GM12878 (cell line): Measurements from ENCODE around the gene UXS1. TPM values are rescaled to one million over a fixed set of nuclear protein-coding genes. Genes with fewer than 3 reads are reported as not detected.
A peak's percentile ranks its signal among the peaks of the same experiment; 100 is the strongest.

Experiments
- ATAC-seq: fragments of 200-7000 bp; cut with Tn5 transposase; 3 replicates; pipeline ENCODE4 v1.9.1; 2020; ENCODE audit warnings: mild to moderate bottlenecking, moderate library complexity
- BruUV-seq: library from RNA; stranded (reverse); fragments of 400-500 nt; replicated peaks from 2 replicates; lab custom pipeline; 2021; lab: Mats Ljungman, UMichigan
- CTCF ChIA-PET: fragments of 300-600 bp; sonication (Branson Sonifier 250); formaldehyde crosslinking; extraction: SDS; loops from one replicate; lab custom pipeline; 2021; ENCODE audit warnings: inconsistent platforms; lab: Yijun Ruan, JAX
- POLR2A ChIA-PET: fragments of 350-600 bp; formaldehyde crosslinking; extraction: SDS; loops from one replicate; lab custom pipeline; 2021; ENCODE audit warnings: inconsistent platforms; lab: Charles Lee
- RAD21 ChIA-PET: fragments of 300-600 bp; sonication (Branson Sonifier 250); formaldehyde crosslinking; loops from one replicate; lab custom pipeline; 2023; ENCODE audit warnings: antibody characterized with exemption; ENCODE audit not compliant: unreplicated experiment; lab: Charles Lee
- SMC1A ChIA-PET: fragments of 300-600 bp; sonication (Branson Sonifier 250); formaldehyde crosslinking; loops from one replicate; lab custom pipeline; 2023; ENCODE audit not compliant: unreplicated experiment, uncharacterized antibody; lab: Charles Lee
- DNase-seq: peaks from one replicate; pipeline ENCODE4 v3.0.0-alpha.2; 2011; ENCODE audit warnings: low read depth, low spot score
- FAIRE-seq: peaks from 3 replicates; lab custom pipeline; 2011; peaks lifted over from hg19 to GRCh38; lab: Jason Lieb, UNC
- H2AFZ ChIP-seq: 2 replicates; pipeline ENCODE4 v1.6.0; 2011; ENCODE audit warnings: low read depth, low read length, control low read depth; ENCODE audit not compliant: control insufficient read depth
- H3K27ac ChIP-seq: 2 replicates; pipeline ENCODE4 v1.5.1; 2011; ENCODE audit warnings: control low read depth; ENCODE audit not compliant: control insufficient read depth, insufficient read depth
- H3K27me3 ChIP-seq, 2 experiments: replicated peaks in 1 of 2; 2 replicates each; pipeline versions ENCODE4 v1.6.0 to v1.6.1; 2011; ENCODE audit warnings: low read length in 1 of 2; ENCODE audit not compliant: control insufficient read depth in 2 of 2, insufficient read depth in 2 of 2
- H3K36me3 ChIP-seq, 2 experiments: 2 replicates each; pipeline ENCODE4 v1.5.1; 2011; ENCODE audit warnings: low read length in 1 of 2; ENCODE audit not compliant: control insufficient read depth in 2 of 2, insufficient read depth in 2 of 2
- H3K4me1 ChIP-seq: 2 replicates; pipeline ENCODE4 v1.6.1; 2011; ENCODE audit warnings: mild to moderate bottlenecking, low read length, moderate library complexity, mixed read lengths; ENCODE audit not compliant: control insufficient read depth, insufficient read depth
- H3K4me2 ChIP-seq: 2 replicates; pipeline ENCODE4 v1.6.0; 2011; ENCODE audit warnings: control low read depth; ENCODE audit not compliant: control insufficient read depth, insufficient read depth
- H3K4me3 ChIP-seq: fragments of 200-600 bp; sonication (generic); 2 replicates; pipeline ENCODE4 v1.5.1; 2016
- H3K79me2 ChIP-seq: 2 replicates; pipeline ENCODE4 v1.6.0; 2011; ENCODE audit warnings: low read length; ENCODE audit not compliant: control insufficient read depth, insufficient read depth
- H3K9ac ChIP-seq: 2 replicates; pipeline ENCODE4 v1.8.0; 2011; ENCODE audit warnings: low read length, control low read depth, mixed read lengths; ENCODE audit not compliant: control insufficient read depth, insufficient read depth
- H3K9me3 ChIP-seq: replicated peaks from 3 replicates; pipeline ENCODE4 v1.5.1; 2011; ENCODE audit warnings: mild to moderate bottlenecking, low read length; ENCODE audit not compliant: control insufficient read depth, insufficient read depth
- H4K20me1 ChIP-seq: 2 replicates; pipeline ENCODE4 v1.6.0; 2011; ENCODE audit not compliant: control insufficient read depth, insufficient read depth
- ATF7 ChIP-seq: fragments of 450-650 bp; IDR thresholded peaks from 2 replicates; pipeline ENCODE4 v1.6.1; 2016; ENCODE audit warnings: low read depth, mild to moderate bottlenecking
- BCL11A ChIP-seq: IDR thresholded peaks from 2 replicates; pipeline ENCODE4 v1.6.1; 2011; ENCODE audit warnings: low read depth, low read length
- BHLHE40 ChIP-seq, 2 experiments: fragments of 450-650 bp in 1 of 2; IDR thresholded peaks; 2 replicates each; pipeline ENCODE4 v1.6.1; 2011 to 2017; ENCODE audit warnings: low read depth in 2 of 2, borderline replicate concordance in 1 of 2, improper control_type of control experiment in 1 of 2, low read length in 1 of 2, mild to moderate bottlenecking in 1 of 2
- NR2F1 ChIP-seq: fragments of 450-650 bp; conservative IDR thresholded peaks from 2 replicates; pipeline ENCODE4 v1.6.1; 2017; ENCODE audit warnings: mild to moderate bottlenecking
- POLR2A ChIP-seq: IDR thresholded peaks from 2 replicates; pipeline ENCODE4 v1.6.1; 2011; ENCODE audit warnings: low read depth, mild to moderate bottlenecking, low read length
- RAD21 ChIP-seq: IDR thresholded peaks from 2 replicates; pipeline ENCODE4 v1.6.1; 2011; ENCODE audit warnings: mild to moderate bottlenecking, low read depth, low read length, moderate library complexity; ENCODE audit not compliant: insufficient read depth
- SUZ12 ChIP-seq: fragments of 200-600 bp; sonication (generic); IDR thresholded peaks from one replicate; pipeline ENCODE4 v1.6.1; 2018; ENCODE audit warnings: antibody characterized with exemption, mild to moderate bottlenecking; ENCODE audit not compliant: unreplicated experiment
- TCF7 ChIP-seq: IDR thresholded peaks from 2 replicates; pipeline ENCODE4 v1.6.1; 2014; ENCODE audit warnings: antibody characterized with exemption, borderline replicate concordance
- WGBS: methylation state at CpG from one replicate; pipeline ENCODE4 v1.1.6; 2016; ENCODE audit warnings: low lambda C conversion rate; ENCODE audit not compliant: insufficient replicate concordance, insufficient coverage; ENCODE audit errors: missing lambda C conversion rate; 5-methylcytosine and 5-hydroxymethylcytosine counted together
- in situ Hi-C: fragments of 300-500 bp; cut with MboI; formaldehyde crosslinking; loops from 9 replicates; pipeline ENCODE4 v1.14.3; 2018; ENCODE audit warnings: mixed read lengths
- intact Hi-C: fragments of 100-400 bp; cut with micrococcal nuclease; formaldehyde crosslinking; loops from one replicate; pipeline ENCODE4 v1.14.2; 2022; ENCODE audit not compliant: unreplicated experiment
- polyA plus RNA-seq, 11 experiments: library from polyadenylated mRNA; depleted of rRNA in 4 of 11; unstranded in 6 of 11; stranded (reverse) in 5 of 11; fragments of >200 nt; fragmentation: Nextera tagmentation in 4 of 11; fragmentation: Illumina TruSeq in 1 of 11; extraction: Ambion mirVana in 4 of 11; extraction: Trizol in 1 of 11; gene quantifications; 1 replicate in 1 of 11; 2 replicates in 10 of 11; pipeline versions ENCODE4 v1.2.1 to v1.2.3, GENCODE V29; 2011 to 2016; ENCODE audit warnings: inconsistent platforms in 2 of 11, missing spikeins in 2 of 11, low read depth in 1 of 11
- total RNA-seq, 4 experiments: library from RNA; depleted of rRNA in 3 of 4; stranded (reverse); fragments of >200 nt in 3 of 4; fragmentation: Illumina TruSeq in 1 of 4; extraction: Trizol in 1 of 4; gene quantifications; 2 replicates each; pipeline versions ENCODE4 v1.2.1 to v1.2.3, GENCODE V29; 2013 to 2021
- TF ChIP-seq, protein P1 (sequence below): fragments of 150-350 bp; IDR thresholded peaks from 2 replicates; pipeline ENCODE4 v1.6.1; 2014; ENCODE audit warnings: mild to moderate bottlenecking, low read depth, low read length

Gene UXS1
- total and polyA plus RNA-seq, 10 of the 15 experiments (the other 5 are each of a cell fraction or from before 2014, with no cell fraction given), result 6.0 to 25.4 (median 24.0) TPM

- intact Hi-C loops (no loop called here), in situ Hi-C loops (no loop called here)
- H3K9me3 ChIP-seq, result peaks cover 4% of the 10 kb centered on the region; the same call in 1 of the 3 replicates
- no peaks in the 10 kb centered on the region for H4K20me1 ChIP-seq
- peak overlapping the region; percentile 26; the same call in 1 of the 2 replicates for H3K9ac ChIP-seq
- FAIRE-seq (no peak), DNase-seq (no peak), ATAC-seq (no peak)
- H3K27me3 ChIP-seq, result no peaks in the 10 kb centered on the region
- POLR2A ChIA-PET, result interaction anchor here (0.5 kb wide), 1 partner anchor 97 kb away, joined by 3 read pairs; no protein-coding TSS in a partner anchor
- RAD21 ChIA-PET, result no interaction called here
- TF ChIP-seq SUZ12, result no peak
- TF ChIP-seq POLR2A, result peak; percentile 32; the same call in 1 of the 2 replicates
- TF ChIP-seq BCL11A, result no peak
- TF ChIP-seq TCF7, result peak; percentile 43; the same call in 1 of the 2 replicates
- TF ChIP-seq NR2F1, result no peak
- 0 out of 2 replicates have a peak, but pooled peaks have one; percentile 5 for TF ChIP-seq RAD21
- TF ChIP-seq ATF7, result no peak
- no peak for TF ChIP-seq BHLHE40 (IDR thresholded peaks at IDR 0.05; ENCODE audit: borderline replicate concordance in 1 of 2, low read depth in 2 of 2, low read length in 1 of 2)
- TF ChIP-seq, protein P1, sequence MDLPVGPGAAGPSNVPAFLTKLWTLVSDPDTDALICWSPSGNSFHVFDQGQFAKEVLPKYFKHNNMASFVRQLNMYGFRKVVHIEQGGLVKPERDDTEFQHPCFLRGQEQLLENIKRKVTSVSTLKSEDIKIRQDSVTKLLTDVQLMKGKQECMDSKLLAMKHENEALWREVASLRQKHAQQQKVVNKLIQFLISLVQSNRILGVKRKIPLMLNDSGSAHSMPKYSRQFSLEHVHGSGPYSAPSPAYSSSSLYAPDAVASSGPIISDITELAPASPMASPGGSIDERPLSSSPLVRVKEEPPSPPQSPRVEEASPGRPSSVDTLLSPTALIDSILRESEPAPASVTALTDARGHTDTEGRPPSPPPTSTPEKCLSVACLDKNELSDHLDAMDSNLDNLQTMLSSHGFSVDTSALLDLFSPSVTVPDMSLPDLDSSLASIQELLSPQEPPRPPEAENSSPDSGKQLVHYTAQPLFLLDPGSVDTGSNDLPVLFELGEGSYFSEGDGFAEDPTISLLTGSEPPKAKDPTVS, result no peak
- H3K4me2 ChIP-seq, result peak overlapping the region; percentile 61
- H3K79me2 ChIP-seq, result no peaks in the 10 kb centered on the region
- CTCF ChIA-PET, result no interaction called here
- SMC1A ChIA-PET, result interaction anchor here (1.5 kb wide), 1 partner anchor 12 kb away, joined by 4 read pairs; no protein-coding TSS in a partner anchor
- H3K27ac ChIP-seq, result peak overlapping the region; percentile 66
- peaks cover 20% of the 10 kb centered on the region for H3K4me1 ChIP-seq
- 0 out of 2 replicates have a peak overlapping the region, but pooled peaks have one; percentile 7 for H3K4me3 ChIP-seq
- no TSS peak for BruUV-seq
- peaks cover 9 to 11% of the 10 kb centered on the region in 2 experiments for H3K36me3 ChIP-seq
- peak overlapping the region; percentile 64 for H2AFZ ChIP-seq
- 53% methylated on average over 31 of the region's 31 CpGs for WGBS
Observed at GRCh38 chr2:106159866-106160785, 34.0 kb downstream of the UXS1 start.
